Astrocyte (in vitro differentiated cells and primary cell): ENCODE measurements around the gene STAU1. TPM values are rescaled to one million over a fixed set of nuclear protein-coding genes. Genes with fewer than 3 reads are reported as not detected.
"Not testable (repeated sequence)": the region's sequence is repeated elsewhere in the genome, so short reads cannot be mapped to it uniquely, and the experiment has no call there.

Experiments used
- DNase-seq: peaks from one replicate; pipeline ENCODE4 v3.0.0-alpha.2; 2010; ENCODE audit warnings: low read depth
- FAIRE-seq: peaks from 2 replicates; lab custom pipeline; 2011; peaks lifted over from hg19 to GRCh38; lab: Jason Lieb, UNC
- H2AFZ ChIP-seq: 2 replicates; pipeline ENCODE4 v1.6.0; 2012; ENCODE audit warnings: low read depth, low read length, inconsistent platforms
- H3K27ac ChIP-seq: 2 replicates; pipeline ENCODE4 v1.5.1; 2011; ENCODE audit warnings: low read depth, low read length, inconsistent platforms
- H3K27me3 ChIP-seq: 2 replicates; pipeline ENCODE4 v1.6.0; 2011; ENCODE audit warnings: low read length, inconsistent platforms; ENCODE audit not compliant: insufficient read depth
- H3K36me3 ChIP-seq: 2 replicates; pipeline ENCODE4 v1.5.1; 2011; ENCODE audit warnings: low read length, inconsistent platforms; ENCODE audit not compliant: insufficient read depth
- H3K4me1 ChIP-seq: 2 replicates; pipeline ENCODE4 v1.5.1; 2011; ENCODE audit warnings: low read length, inconsistent platforms; ENCODE audit not compliant: insufficient read depth
- H3K4me2 ChIP-seq: 2 replicates; pipeline ENCODE4 v1.6.0; 2012; ENCODE audit warnings: low read length, inconsistent platforms
- H3K4me3 ChIP-seq: 2 replicates; pipeline ENCODE4 v1.5.1; 2011; ENCODE audit warnings: low read depth, mild to moderate bottlenecking, low read length, inconsistent platforms; ENCODE audit not compliant: insufficient read depth
- H3K79me2 ChIP-seq: 2 replicates; pipeline ENCODE4 v1.6.0; 2012; ENCODE audit warnings: mild to moderate bottlenecking, low read length, inconsistent platforms; ENCODE audit not compliant: insufficient read depth
- H3K9ac ChIP-seq: 2 replicates; pipeline ENCODE4 v1.6.0; 2012; ENCODE audit warnings: mild to moderate bottlenecking, low read length, inconsistent platforms
- H3K9me3 ChIP-seq: 2 replicates; pipeline ENCODE4 v1.5.1; 2012; ENCODE audit warnings: low read depth, mild to moderate bottlenecking, low read length, inconsistent platforms; ENCODE audit not compliant: insufficient read depth
- H4K20me1 ChIP-seq: 2 replicates; pipeline ENCODE4 v1.6.0; 2012; ENCODE audit warnings: low read length, inconsistent platforms; ENCODE audit not compliant: insufficient read depth
- H3K27ac Mint-ChIP-seq: one replicate; pipeline ENCODE4 v1.8.0; 2021; ENCODE audit warnings: mild to moderate bottlenecking, mixed read lengths; ENCODE audit not compliant: unreplicated experiment
- H3K27me3 Mint-ChIP-seq: one replicate; pipeline ENCODE4 v1.8.0; 2021; ENCODE audit warnings: low read depth, mixed read lengths; ENCODE audit not compliant: unreplicated experiment
- H3K36me3 Mint-ChIP-seq: one replicate; pipeline ENCODE4 v1.8.0; 2021; ENCODE audit warnings: low read depth, mixed read lengths; ENCODE audit not compliant: unreplicated experiment
- H3K4me1 Mint-ChIP-seq: one replicate; pipeline ENCODE4 v1.8.0; 2021; ENCODE audit warnings: low read depth, mixed read lengths; ENCODE audit not compliant: unreplicated experiment
- H3K4me3 Mint-ChIP-seq: one replicate; pipeline ENCODE4 v1.8.0; 2021; ENCODE audit warnings: mild to moderate bottlenecking, moderate library complexity, mixed read lengths; ENCODE audit not compliant: unreplicated experiment
- H3K9me3 Mint-ChIP-seq: one replicate; pipeline ENCODE4 v1.8.0; 2021; ENCODE audit warnings: mild to moderate bottlenecking, mixed read lengths; ENCODE audit not compliant: unreplicated experiment
- EZH2 ChIP-seq: IDR thresholded peaks from 2 replicates; pipeline ENCODE4 v1.6.1; 2012; ENCODE audit warnings: mild to moderate bottlenecking, low read length, inconsistent platforms; ENCODE audit not compliant: insufficient read depth
- total RNA-seq: library from RNA; stranded (reverse); gene quantifications from 2 replicates; pipeline ENCODE4 v1.2.1, GENCODE V29; 2021
- TF ChIP-seq, protein P1 (sequence below): IDR thresholded peaks from 2 replicates; pipeline ENCODE4 v1.5.1; 2011; ENCODE audit warnings: low read depth, mild to moderate bottlenecking, inconsistent platforms, low read length, moderate library complexity; ENCODE audit not compliant: insufficient read depth

The STAU1 gene
- total RNA-seq, 1 donor from 2014 or later, result 98.0 TPM

DNA sequence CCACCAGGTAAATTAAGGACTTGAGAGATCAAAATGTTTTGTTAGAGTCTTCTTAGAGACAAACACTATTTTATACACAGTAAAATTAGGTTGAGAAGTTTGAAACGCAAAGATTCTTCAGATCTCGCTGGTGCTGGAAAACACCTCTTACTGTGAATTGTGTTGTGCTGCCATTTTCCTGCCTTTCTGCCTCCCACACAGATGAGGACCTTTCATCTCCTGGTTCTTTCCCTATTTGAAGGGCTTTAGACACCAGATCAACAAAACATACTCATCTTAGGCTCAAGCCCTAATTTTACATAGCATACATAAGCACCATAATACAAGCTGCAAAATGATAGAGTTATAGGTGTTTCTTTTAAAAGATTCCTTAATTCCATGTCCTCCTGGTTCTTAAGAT is 18.6 kb downstream of the STAU1 start:
- peaks cover 7% of the 10 kb centered on the region for H3K36me3 ChIP-seq
- Mint-ChIP-seq H3K27ac (no peak overlapping the region), H3K9me3 (no peaks in the 10 kb centered on the region), H3K4me1 (peaks cover 10% of the 10 kb centered on the region), H3K36me3 (peaks cover 13% of the 10 kb centered on the region), H3K27me3 (no peaks in the 10 kb centered on the region), H3K4me3 (no peak overlapping the region)
- H3K27ac ChIP-seq, result no peak overlapping the region
- H3K79me2 ChIP-seq, result peaks cover 92% of the 10 kb centered on the region
- H3K4me3 ChIP-seq, result no peak overlapping the region
- no peak overlapping the region for H3K9ac ChIP-seq
- no peak for TF ChIP-seq EZH2
- TF ChIP-seq, protein P1, sequence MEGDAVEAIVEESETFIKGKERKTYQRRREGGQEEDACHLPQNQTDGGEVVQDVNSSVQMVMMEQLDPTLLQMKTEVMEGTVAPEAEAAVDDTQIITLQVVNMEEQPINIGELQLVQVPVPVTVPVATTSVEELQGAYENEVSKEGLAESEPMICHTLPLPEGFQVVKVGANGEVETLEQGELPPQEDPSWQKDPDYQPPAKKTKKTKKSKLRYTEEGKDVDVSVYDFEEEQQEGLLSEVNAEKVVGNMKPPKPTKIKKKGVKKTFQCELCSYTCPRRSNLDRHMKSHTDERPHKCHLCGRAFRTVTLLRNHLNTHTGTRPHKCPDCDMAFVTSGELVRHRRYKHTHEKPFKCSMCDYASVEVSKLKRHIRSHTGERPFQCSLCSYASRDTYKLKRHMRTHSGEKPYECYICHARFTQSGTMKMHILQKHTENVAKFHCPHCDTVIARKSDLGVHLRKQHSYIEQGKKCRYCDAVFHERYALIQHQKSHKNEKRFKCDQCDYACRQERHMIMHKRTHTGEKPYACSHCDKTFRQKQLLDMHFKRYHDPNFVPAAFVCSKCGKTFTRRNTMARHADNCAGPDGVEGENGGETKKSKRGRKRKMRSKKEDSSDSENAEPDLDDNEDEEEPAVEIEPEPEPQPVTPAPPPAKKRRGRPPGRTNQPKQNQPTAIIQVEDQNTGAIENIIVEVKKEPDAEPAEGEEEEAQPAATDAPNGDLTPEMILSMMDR, result no peak
- H3K27me3 ChIP-seq, result no peaks in the 10 kb centered on the region
- no peaks in the 10 kb centered on the region for H3K4me1 ChIP-seq
- DNase-seq (no peak), FAIRE-seq (no peak)
- H3K9me3 ChIP-seq, result no peaks in the 10 kb centered on the region
- H3K4me2 ChIP-seq, result no peak overlapping the region
- no peak overlapping the region for H2AFZ ChIP-seq
- H4K20me1 ChIP-seq, result peaks cover 82% of the 10 kb centered on the region

DNA sequence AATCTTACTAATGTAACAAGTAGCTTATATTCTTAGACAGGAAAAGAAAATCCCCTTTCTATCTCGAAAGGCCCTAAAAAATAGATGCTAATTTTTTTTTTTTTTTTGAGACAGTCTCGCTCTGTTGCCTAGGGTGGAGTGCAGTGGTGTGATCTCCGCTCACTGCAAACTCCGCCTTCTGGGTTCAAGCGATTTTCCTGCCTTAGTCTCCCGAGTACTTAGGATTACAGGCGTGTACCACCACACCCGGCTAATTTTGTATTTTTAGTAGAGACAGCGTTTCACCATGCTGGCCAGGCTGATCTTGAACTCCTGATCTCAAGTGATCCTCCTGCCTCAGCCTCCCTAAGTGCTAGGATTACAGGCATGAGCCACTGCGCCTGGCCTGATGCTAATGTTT is 19.3 kb downstream of the STAU1 start:
- Mint-ChIP-seq H3K36me3 (peaks cover 13% of the 10 kb centered on the region), H3K4me1 (peaks cover 10% of the 10 kb centered on the region)
- not testable (repeated sequence) for H3K27me3 Mint-ChIP-seq, H3K27ac ChIP-seq, H3K9ac ChIP-seq, H3K9me3 Mint-ChIP-seq, H3K4me2 ChIP-seq, H3K9me3 ChIP-seq, H3K27me3 ChIP-seq, FAIRE-seq, H3K4me1 ChIP-seq, H3K27ac Mint-ChIP-seq, DNase-seq, H2AFZ ChIP-seq, H3K4me3 ChIP-seq, H3K36me3 ChIP-seq, H3K4me3 Mint-ChIP-seq
- H4K20me1 ChIP-seq, result peaks cover 87% of the 10 kb centered on the region
- H3K79me2 ChIP-seq, result peaks cover 92% of the 10 kb centered on the region

DNA sequence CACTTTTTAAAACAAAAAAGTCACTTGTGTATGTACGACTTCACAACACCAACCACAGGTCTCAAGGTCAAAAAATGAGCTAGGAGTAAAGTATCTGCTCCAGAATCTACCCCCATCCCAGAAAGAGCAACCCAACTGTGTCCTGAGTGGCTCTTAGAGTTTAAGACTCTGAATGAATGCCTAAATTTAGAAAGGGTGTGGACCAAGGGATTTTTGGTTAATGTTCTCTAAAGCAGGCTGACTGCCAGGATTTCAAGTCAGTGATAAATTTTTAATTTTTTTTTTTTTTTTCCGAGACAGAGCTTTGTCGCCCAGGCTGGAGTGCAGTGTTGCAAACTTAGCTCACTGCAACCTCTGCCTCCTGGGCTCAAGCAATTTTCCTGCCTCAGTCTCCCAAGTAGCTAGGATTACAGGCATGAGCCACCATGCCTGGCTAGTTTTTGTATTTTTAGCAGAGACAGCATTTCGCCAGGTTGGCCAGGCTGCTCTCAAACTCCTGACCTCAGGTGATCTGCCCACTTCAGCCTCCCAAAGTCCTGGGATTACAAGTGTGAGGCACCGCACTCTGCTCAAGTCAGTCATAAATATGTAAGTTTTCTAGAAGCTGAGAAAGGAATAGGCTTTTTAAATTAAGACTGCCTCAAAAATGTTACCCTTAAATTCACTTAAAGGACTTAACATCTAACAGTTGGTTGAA is 20.2 kb downstream of the STAU1 start:
- H2AFZ ChIP-seq, result no peak overlapping the region
- Mint-ChIP-seq H3K4me3 (peak overlapping the region; percentile 1), H3K4me1 (peaks cover 10% of the 10 kb centered on the region), H3K36me3 (peaks cover 12% of the 10 kb centered on the region), H3K27me3 (no peaks in the 10 kb centered on the region), H3K27ac (no peak overlapping the region), H3K9me3 (no peaks in the 10 kb centered on the region)
- no peaks in the 10 kb centered on the region for H3K4me1 ChIP-seq
- H3K27me3 ChIP-seq, result no peaks in the 10 kb centered on the region
- peaks cover 88% of the 10 kb centered on the region for H4K20me1 ChIP-seq
- H3K4me2 ChIP-seq, result peak overlapping the region; percentile 37
- H3K27ac ChIP-seq, result no peak overlapping the region
- H3K36me3 ChIP-seq, result no peaks in the 10 kb centered on the region
- H3K9me3 ChIP-seq, result no peaks in the 10 kb centered on the region
- FAIRE-seq (no peak), DNase-seq (peak; percentile 36)
- no peak overlapping the region for H3K9ac ChIP-seq
- H3K4me3 ChIP-seq, result no peak overlapping the region
- peaks cover 90% of the 10 kb centered on the region for H3K79me2 ChIP-seq
- TF ChIP-seq, protein P1, result no peak
- TF ChIP-seq EZH2, result no peak
